Posterior cingulate gyrus (tissue), 11 donors: ENCODE data around the gene PRICKLE2.

Source experiments
- DNase-seq, 10 donors: peaks; one replicate each; pipeline versions ENCODE4 v3.0.0 to v3.0.0-alpha.2; 2020 to 2021; ENCODE audit warnings: mixed read lengths in 3 of 10
- intact Hi-C: fragments of 100-400 bp; cut with DNase I; formaldehyde crosslinking; loops from one replicate; pipeline ENCODE4 v1.15.1; 2023

The PRICKLE2 gene

DNA sequence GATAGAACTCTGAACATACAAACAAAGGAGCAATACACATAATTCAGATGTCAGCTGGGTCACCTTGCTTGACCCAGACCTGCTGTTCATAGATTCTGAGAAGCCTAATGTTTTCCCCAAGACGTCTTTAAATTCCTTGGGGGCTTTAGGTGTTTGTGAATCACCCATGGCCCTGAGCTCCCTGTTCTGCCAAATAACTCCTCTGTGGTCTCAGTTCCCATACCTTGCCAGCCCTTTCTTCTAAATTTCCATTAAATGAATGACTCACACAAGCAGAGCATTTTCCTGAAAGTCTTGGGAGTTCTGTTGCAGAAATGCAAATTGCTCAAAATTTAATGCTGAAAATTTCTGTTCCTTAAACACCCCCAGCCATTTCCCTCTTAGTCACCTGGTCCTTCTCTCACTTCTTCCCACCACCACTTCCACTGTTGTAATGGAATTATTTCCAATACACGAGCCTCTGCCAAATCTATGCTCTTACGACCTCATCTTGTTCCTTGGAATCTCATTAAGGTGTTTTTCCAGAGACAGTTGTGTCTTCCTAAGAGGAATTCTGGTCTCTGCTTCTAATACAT, 168.6 kb downstream of the PRICKLE2 start:
- DNase-seq: no peak
- intact Hi-C loops: no loop called here

DNA sequence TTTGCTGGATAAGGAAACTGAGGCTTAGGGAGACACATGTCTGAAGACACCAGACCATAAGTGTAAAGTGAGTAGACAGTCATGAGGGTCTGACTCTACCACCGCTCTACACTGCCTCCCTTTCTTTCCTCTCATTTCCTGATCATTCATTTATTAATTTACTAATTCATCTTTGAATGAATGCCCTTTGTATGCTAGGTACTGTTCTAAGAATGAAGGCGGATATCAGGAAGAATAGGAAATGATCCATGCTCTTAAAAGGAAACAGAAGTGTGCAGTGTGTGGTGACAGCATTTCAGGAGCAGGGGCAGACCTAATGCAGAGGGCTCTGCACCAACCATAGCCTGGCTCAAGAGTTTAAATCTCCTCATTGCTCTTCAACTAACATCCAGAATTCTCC, 170.2 kb downstream of the PRICKLE2 start:
- no peak for DNase-seq
- intact Hi-C loops: no loop called here

DNA sequence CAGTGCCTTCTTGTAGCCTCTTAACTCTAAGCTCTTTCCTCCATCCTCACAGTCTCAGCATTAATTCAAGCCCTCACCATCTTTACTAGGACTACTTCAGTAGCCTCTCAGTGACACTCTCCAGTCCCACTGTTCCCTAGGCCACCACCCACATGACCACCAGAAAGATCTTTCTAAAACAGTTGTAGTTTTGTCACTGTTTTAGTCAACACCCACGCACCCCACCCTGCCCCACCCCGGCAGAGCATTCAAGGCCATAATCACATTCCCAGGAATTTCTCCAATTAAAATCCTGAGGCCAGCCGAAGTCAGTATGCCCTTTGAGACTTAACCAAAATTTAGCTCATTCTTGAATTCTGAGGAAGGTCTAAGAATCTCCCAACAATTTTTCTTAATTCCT, 170.8 kb downstream of the PRICKLE2 start:
- intact Hi-C loops: no loop called here
- no peak for DNase-seq

DNA sequence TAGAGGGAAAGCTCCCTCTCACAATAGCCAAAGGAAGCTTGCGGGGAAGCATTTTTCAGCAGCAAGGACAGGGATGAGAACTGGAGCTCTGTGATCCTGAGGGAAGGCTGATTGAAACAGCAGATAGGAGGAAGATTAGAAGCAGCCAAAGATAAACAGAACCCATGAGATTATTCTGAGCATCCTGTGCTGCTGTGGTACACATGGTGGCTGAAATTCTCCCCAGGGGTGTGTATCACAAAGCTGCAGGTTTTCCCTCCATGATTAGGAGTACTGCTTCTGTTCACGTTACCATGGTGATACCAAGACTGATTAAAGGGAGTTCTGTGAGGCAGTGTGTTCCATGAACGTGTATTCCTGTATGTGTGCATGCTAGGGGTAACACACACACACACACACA, 171.7 kb downstream of the PRICKLE2 start:
- intact Hi-C loops: no loop called here
- DNase-seq: no peak

DNA sequence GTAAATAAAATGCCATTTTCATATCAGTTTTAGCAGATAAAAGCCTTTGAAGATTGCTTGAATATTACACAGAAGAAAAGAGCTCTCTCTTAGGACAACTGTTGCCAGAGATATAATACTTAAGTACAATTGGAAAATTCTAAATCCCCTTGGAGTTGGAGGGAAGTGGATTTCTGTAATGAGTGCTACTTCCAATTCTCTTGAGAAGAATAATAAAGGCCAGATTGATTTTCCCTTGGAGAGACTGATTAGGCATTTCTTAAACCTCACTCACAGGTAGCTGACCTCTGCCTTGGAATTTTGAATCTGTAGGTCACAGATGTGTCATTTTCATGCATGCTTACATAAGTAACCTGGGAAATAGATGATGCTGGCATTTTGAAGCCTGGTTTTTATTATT, 172.1 kb downstream of the PRICKLE2 start:
- intact Hi-C loops: no loop called here
- DNase-seq: no peak

DNA sequence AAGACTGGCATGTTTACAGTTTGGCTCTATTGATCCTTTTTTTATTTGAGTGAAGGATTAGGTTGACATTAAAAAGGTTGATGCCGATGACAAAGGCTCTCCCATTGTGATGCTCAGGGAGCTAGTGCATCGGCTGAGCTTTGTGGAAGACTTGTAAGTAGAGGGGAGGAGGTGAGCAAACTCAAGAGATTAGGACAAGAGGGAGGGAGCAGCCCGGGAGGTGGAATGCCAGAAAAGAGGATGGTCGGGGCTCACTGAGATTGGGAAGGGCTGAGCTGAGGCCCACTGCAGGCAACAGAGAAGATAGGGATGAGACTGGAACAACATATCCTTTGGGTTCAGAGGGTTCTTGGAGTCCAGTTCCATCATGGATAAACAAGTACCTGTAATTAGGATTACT, 175.4 kb downstream of the PRICKLE2 start:
- DNase-seq: no peak
- intact Hi-C loops: no loop called here

DNA sequence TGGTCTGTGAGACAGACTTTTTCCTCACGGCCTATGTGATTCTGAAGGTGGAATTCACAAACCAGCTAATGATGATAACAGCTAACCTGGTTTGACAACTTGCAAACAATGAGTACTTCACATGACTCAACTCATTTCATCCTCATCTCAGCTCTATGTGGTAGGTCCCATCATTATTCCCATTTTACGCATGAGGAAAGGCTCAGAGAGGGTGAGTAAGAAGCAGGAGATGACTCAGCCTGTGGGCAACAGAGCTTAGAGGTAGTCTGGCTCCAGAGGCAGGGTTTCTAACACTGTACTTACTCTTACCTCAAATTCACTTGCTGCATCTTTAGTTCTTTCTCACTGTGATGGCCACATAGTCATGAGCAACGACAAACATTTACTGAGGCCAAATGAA, 176.1 kb downstream of the PRICKLE2 start:
- intact Hi-C loops: no loop called here
- no peak for DNase-seq

DNA sequence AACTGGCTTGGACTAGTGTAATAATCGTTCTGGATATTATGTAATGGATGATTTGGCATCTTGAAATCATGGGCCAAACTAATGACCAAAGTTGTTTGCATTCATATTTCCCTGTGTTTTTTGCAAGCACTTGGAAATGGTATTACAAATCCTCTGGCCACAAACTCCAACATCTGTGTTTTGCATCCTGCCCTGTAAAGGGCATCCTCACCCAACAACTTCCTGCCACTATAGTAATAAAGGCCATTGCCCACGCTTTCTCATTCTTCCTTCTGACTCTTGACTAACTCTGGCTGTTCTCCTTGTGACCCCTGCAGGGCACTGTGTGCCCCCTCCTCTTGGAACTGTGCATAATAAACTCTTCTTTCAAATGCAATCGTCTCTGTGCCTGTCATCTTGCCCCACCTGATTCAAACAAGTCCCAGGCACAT, 176.6 kb downstream of the PRICKLE2 start:
- intact Hi-C loops: no loop called here
- DNase-seq: no peak

DNA sequence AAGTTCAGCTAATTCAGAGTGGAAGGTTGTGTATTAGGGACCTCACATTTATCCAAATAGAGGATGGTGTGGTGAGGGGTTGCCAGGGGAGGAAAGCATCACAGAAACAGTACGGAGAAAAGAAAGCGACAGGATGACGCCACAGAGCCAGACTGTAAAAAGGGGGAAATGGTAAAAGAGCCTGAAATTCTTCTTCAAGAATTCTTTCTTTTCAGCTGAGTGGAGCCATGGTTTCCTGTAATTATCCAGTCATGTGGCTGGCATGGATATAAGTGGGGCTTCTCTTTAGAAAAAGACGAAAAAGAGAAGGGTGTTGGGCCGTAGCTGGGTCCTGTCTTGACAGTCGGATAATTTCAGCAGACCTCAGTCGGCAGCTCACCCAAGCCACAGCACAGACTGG, 177.5 kb downstream of the PRICKLE2 start:
- intact Hi-C loops: no loop called here
- no peak for DNase-seq

DNA sequence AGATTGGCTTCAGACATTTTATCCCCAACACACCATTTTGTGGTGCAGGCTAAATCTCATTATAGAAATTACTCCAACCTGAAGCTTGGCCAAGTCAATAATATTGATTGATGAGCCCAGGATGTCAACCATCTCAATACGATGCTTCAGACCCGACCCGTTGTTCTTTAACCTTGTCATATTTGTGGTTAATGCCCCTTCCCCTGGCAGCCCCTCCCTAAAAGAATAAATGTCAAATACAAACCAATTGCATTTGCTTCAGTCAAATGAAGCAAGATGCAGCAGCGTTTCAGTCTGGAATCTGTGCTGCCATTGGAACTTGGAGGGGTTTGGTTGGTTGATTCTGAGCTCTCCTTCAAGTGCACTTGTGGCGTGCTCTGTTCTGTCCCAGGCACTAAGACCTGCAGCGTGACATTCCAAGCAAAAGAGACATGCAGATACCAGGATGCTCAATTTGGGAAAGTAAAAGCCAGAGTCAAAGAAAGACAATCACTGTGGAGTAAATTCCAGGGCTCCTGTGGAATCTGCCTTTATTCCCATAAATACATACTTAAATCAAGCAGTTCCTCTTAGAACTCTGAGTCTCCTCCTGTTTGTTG, 178.2 kb downstream of the PRICKLE2 start:
- DNase-seq: no peak
- intact Hi-C loops: no loop called here

DNA sequence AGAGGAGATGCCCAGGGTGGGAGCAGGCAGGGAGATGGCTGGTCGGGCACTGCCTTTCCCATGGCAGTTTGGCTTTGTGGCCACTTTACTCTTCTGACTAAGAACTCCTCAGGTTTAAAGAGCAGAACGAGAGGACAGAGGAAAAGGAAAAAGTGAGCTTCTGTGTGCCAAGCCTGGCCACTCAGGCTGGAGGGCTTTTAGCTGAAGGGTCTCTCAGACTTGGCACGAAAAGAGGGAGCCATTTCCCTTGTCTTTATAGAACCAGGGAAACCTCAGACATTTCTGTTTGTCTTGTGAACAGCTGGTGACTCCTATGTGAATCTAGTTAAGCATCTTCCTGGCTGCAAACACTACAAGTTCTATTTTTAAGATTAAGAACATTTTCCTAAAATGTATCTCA, 178.7 kb downstream of the PRICKLE2 start:
- intact Hi-C loops: no loop called here
- DNase-seq: no peak

DNA sequence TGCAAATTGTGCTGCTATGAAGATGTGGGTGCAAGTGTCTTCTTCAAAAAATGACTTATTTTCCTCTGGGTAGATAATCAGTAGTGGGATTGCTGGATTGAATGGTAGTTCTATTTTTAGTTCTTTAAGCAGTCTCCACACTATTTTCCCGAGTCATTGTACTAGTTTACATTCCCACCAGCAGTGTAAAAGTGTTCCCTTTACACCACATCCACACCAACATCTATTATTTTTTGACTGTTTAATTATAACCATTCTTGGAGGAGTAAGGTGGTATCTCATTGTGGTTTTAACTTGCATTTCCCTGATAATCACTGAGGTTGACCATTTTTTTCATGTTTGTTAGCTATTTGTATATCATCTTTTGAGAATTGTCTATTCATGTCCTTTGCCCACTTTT, 182.3 kb downstream of the PRICKLE2 start:
- intact Hi-C loops: no loop called here

More for the DNA sequence above, 182.3 kb downstream of the PRICKLE2 start:
- DNase-seq: no peak
